CD4-positive, alpha-beta T cell treated with Interleukin-4 for 1 hour (primary cell): ENCODE data around the gene CPNE2.
"Not testable (repeated sequence)": the region's sequence is repeated elsewhere in the genome, so short reads cannot be mapped to it uniquely, and the experiment has no call there.

Experiments
- DNase-seq, 2 donors: peaks; one replicate each; pipeline ENCODE4 v3.0.0-alpha.2; 2020 to 2022

The CPNE2 gene

GRCh38 chr16:57179215-57179828, 86.9 kb downstream of the CPNE2 start:
- DNase-seq, result no peak

GRCh38 chr16:57184113-57184512, 91.7 kb downstream of the CPNE2 start:
- no peak for DNase-seq

GRCh38 chr16:57184887-57185445, 92.6 kb downstream of the CPNE2 start:
- DNase-seq, result no peak

GRCh38 chr16:57185446-57185944, 93.1 kb downstream of the CPNE2 start:
- DNase-seq, result peak in 1 of 2 donors; percentile 50

GRCh38 chr16:57185945-57186871, 93.8 kb downstream of the CPNE2 start, which contains the start of the genes PSME3IP1 and RSPRY1:
PSME3IP1 (minus strand) TSS chr16:57186039; CDS start chr16:57173854, 12,185 bp downstream.
RSPRY1 (plus strand) TSS chr16:57186329; CDS start chr16:57204659, 18,330 bp downstream.
- DNase-seq, result peak; percentile 100

- DNase-seq, result peak in 1 of 2 donors; percentile 34
Observed at GRCh38 chr16:57186872-57187854, 94.8 kb downstream of the CPNE2 start.

GRCh38 chr16:57187902-57188710, 95.7 kb downstream of the CPNE2 start:
- DNase-seq, result not testable (repeated sequence)

GRCh38 chr16:57188711-57189002, 96.3 kb downstream of the CPNE2 start:
- DNase-seq, result no peak

GRCh38 chr16:57189527-57189926, 97.1 kb downstream of the CPNE2 start:
- not testable (repeated sequence) for DNase-seq

GRCh38 chr16:57190136-57190535, 97.8 kb downstream of the CPNE2 start:
- no peak for DNase-seq

- DNase-seq, result no peak
Observed at GRCh38 chr16:57191056-57191571, 98.7 kb downstream of the CPNE2 start.

GRCh38 chr16:57192146-57192545, 99.8 kb downstream of the CPNE2 start:
- no peak for DNase-seq

GRCh38 chr16:57192720-57193486, 100.5 kb downstream of the CPNE2 start:
- no peak for DNase-seq

- no peak for DNase-seq
Observed at GRCh38 chr16:57194512-57194911, 102.1 kb downstream of the CPNE2 start.

- DNase-seq, result no peak
Observed at GRCh38 chr16:57196286-57196685, 103.9 kb downstream of the CPNE2 start.

GRCh38 chr16:57196753-57197152, 104.4 kb downstream of the CPNE2 start:
- no peak for DNase-seq
